C4-2B (cell line): ENCODE measurements around the gene KLF7.

Experiments
- CTCF ChIP-seq: fragments of 450-650 bp; conservative IDR thresholded peaks from 2 replicates; pipeline ENCODE4 v1.5.1; 2017; ENCODE audit warnings: mild to moderate bottlenecking
- ZFX ChIP-seq: fragments of 450-650 bp; IDR thresholded peaks from 2 replicates; pipeline ENCODE4 v1.6.1; 2017

GRCh38 chr2:207067473-207067872, 98.3 kb downstream of the KLF7 start:
- TF ChIP-seq CTCF (no peak), ZFX (no peak)
